GM19324 (cell line): ENCODE measurements around the gene ZNF584.
"Not testable (repeated sequence)": the region's sequence is repeated elsewhere in the genome, so short reads cannot be mapped to it uniquely, and the experiment has no call there.

Source experiments
- ATAC-seq: cut with Tn5 transposase; IDR thresholded peaks from one replicate; pipeline ENCODE4 v1.9.1; 2021; ENCODE audit warnings: mild to moderate bottlenecking, moderate library complexity; ENCODE audit not compliant: unreplicated experiment, low FRiP score

The ZNF584 gene

DNA sequence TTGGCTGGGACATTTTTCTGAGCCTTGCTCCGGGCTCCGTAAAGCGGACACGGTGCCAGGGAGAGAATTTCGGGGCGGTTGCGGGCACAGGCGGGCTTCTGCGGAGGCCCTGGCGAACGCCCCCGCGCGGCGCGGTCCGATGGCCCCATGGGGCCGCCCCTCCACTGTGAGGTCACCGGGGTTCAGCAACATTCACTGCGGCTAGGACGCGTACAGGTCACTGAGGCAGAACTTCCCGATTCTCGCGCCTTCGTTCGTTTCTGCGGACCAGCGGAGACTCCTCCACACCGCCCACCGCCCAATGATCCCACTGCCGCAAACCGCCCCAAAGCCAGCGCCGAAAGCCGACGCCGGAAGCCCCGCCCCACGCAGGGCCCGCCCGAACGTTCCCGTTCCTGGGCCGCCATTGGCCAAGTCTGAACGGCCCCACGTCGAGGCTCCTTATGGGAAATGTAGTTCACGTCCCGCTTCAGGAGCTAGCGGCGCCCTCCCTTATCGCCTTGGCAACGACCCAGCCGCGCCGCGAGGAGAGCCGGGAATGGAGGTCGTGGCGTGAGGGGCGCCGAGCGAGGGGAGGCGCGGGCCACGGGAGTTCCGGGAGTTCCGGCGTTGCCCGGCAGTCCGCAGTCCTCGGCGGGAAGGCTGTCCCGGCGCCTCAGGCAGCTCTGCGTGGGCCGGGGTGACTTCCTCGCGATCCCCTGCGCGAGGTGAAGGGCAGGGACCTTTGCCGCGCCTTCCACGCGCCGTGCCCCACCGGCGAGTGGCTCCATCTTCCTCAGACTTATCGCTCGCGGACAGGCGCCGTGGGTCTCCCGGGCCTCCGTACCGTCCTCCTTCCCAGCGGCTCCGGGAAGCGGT, at the start of gene ZNF584:
Gene ZNF584 (plus strand): TSS at position 498 of the 858 bp plus-strand sequence. CDS start 499 bp downstream, outside the sequence.
- peak; percentile 92 for ATAC-seq

- peak; percentile 9 for ATAC-seq
These were observed 46.6 kb upstream of the ZNF584 start for GRCh38 chr19:58361900-58362271.

DNA sequence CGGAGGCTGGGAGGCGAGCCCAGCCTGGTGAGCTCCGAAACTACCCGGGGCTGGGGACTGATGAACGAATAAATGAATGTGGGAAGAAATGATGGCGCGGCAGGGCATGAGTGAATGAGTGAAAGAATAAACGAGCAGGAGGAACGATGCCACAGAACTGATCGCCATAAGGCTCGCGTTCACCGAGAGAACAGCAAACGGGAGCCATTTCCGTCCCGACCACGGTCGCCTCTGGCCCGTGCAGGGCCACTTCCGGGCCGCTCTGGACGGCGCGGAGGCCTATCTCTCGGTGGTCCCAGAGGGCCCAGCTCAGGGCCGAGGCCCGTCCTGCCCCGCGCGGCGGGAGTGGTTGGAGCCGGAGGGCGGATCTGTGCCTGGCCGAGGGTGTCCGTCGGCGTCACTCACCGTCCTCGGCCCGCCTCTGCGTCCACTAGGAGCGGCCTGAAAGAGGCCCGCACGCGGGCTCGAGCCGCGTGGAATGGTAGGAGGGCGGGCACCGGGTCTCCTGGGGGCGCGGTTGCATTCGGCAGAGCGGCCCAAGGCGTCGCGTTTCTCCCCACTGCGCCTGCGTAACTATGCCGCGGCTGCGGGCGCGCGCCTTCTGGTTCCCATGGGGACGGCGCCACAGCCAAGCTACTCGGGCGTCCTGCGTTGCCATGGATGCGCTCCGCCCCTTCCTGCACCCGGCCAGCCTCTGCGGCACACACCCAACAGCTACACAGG, 46.0 kb upstream of the ZNF584 start, which contains the start of gene ZNF497:
Gene ZNF497 (minus strand): TSS at position 480 of the 723 bp plus-strand sequence. CDS start 5,116 bp downstream, outside the sequence.
- peak; percentile 86 for ATAC-seq

DNA sequence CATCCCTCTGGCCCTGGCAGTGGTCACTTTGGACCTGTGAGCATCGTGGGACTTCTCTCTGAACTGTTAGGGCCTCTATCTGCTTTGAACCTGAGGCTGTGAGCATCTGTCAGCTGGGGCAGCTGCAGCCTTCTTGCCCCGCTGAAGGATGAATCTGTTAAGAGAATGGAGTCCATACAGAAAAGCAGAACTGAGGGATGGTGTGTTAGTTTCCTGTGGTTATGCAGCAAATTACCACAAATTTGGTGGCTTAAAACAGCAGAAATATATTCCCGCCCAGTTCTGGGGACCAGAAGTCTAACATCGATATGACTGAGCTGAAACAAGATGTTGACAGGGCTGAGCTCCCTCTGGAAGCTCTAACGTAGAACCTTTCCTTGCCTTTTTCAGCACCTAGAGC, 44.3 kb upstream of the ZNF584 start:
- ATAC-seq = no peak

DNA sequence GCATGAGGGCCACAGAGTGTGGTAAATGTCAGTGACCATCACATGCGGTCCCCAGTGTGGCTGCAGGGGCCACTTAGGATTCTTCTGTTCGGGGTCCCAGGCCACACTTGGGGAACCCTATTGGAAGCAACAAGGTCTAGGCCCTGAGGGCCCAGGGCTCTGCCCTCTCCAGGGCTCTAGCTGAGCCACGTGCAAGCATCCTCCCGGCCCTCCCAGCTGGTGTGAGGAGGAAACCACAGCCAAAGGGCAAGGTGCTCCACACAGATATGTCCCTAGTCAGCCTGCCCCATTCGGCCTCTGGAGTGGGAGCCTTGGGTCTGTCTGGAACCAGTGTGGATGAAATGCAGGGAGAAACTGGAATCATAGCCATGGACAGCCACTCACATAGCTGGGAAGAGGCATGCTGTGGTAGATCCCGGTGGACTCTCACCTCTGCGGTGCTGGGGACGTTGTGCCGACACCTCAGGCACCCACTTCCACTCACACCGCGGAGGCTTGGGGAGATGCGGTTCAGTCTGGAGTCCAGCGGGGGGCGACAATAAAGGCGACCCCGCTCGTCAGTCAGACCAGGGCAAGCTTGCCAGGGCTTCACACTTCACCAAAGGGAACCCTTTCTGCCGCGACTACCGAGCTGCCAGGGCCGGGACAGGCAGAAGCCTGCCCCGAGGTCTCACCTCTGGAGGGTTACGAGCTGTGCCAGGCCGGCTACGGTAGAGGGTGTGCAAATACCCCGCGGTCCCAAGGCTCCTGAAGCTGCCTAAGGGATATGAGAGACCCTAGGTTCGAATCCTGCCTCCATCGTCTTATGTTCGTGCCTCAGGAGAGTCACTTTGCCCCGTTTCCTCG, 41.6 kb upstream of the ZNF584 start:
- ATAC-seq = no peak

GRCh38 chr19:58367698-58368454, 40.6 kb upstream of the ZNF584 start:
- no peak for ATAC-seq

GRCh38 chr19:58368561-58369360, 39.7 kb upstream of the ZNF584 start:
- ATAC-seq = no peak

DNA sequence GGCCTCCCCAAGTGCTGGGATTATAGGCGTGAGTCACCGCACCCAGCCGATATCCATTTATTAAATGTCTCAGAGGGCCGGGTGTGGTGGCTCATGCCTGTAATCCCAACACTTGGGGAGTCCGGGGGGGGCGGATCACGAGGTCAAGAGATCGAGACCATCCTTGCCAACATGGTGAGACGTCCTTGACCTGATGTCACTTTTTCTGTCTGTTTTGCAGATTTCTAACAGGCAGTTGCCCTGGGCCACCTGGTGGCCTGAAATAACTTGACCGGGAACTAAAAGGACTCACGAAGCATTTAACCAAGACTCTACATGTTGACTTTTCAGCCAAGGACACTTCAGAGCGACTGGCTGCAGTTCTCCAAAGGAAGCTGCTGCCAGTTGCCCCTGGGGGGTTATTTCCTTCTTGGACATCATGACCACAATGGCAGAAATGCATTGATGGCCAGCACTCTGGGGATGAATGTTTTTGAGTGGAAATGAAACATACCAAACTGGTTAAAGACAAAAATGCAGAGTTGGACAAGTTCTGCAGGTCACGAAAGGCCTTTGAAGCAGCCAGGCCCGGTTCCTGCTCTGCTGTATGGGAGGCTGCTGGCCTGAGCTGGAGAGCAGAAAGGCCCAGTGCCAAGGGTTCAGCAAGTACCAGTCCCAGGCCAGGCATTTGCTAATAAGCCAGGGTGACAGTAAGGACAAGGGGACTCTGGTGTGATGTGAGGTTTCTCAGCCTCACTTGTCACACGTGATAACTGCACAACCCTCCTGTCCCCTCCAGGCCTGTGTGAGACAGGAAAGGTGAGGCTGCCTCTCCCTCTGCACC, 35.9 kb upstream of the ZNF584 start:
- ATAC-seq = no peak

GRCh38 chr19:58374200-58374599, 34.2 kb upstream of the ZNF584 start:
- ATAC-seq = no peak

GRCh38 chr19:58376724-58377123, 31.7 kb upstream of the ZNF584 start:
- not testable (repeated sequence) for ATAC-seq

DNA sequence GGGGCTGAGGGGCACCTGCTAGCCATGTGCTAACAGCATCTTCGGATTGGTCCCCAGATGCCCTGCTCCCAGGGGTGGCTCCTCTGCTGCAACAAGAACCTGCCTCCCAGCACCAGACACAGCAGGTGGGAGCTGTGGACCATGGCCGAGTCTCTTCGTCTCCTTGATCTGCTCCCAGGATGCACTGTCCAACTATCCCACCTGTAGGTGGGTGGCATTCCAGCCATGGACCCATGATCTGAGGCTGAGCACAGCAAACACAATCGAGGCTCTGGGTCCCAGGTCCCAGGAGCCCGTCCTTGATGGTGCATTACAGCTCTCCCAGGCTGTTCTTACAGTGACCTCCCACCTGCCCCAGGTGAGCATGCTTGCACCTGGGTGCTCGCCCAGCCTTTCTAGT, 29.2 kb upstream of the ZNF584 start:
- no peak for ATAC-seq

- no peak for ATAC-seq
These were observed 28.3 kb upstream of the ZNF584 start for GRCh38 chr19:58380037-58380661.

DNA sequence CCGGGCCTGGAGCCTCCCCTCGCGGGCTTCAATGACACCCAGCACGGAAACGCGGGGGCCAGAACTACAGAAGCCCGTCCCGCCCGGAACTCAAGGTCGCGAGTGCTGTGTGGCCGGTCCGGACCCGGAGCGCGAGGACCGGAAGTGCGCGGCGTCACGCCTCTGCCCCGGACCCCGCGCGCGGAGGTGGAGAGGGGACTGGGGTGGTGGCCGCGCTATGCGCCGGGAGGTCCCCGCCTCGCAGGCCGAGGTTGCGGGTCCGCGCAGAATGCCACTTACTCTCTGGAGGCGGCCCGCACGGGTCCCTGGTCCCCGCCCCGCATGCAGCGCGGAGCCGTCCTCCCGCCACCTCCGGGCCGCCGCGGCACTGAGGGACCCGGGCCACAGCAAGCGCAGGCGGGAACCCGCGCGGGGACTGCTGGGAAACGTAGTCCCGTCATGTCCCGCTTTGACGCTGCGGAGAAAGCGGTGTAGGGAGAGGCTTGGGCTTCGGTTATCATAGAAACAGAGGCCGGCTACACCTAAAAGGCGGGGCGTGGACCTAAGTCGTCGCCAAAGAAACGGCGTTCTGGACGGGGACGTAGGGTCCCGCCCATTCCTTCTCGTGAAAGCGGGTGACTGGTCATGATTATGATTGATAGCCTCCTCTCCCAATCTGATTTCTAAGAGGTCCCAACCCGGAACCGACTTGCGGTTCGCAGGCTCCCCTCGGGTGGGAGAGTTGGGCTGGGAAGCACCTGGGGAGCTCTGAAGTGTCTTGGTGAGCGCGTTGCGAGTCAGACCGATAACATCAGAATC, 27.6 kb upstream of the ZNF584 start, which contains the start of gene ZNF837:
Gene ZNF837 (minus strand): TSS at position 369 of the 798 bp plus-strand sequence. CDS start 11,698 bp downstream, outside the sequence.
- ATAC-seq = peak; percentile 88

GRCh38 chr19:58381460-58382212, 26.8 kb upstream of the ZNF584 start:
- ATAC-seq = no peak

GRCh38 chr19:58382997-58383603, 25.3 kb upstream of the ZNF584 start:
- no peak for ATAC-seq
